ENCODE measurements around the gene C12orf54.
"Not testable (repeated sequence)": the region's sequence is repeated elsewhere in the genome, so short reads cannot be mapped to it uniquely, and the experiment has no call there.

C12orf54 gene

DNA sequence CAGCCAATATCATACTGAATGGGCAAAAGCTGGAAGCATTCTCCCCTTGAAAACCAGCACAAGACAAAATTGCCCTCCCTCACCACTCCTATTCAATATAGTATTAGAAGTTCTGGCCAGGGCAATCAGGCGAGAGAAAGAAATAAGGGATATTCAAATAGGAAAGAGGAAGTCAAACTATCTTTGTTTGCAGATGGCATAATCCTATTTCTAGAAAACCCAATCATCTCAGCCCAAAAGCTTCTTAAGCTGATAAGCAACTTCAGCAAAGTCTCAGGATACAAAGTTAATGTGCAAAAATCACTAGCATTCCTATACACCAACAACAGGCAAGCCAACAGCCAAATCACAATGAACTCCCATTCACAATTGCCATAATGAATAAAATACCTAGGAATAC is 30.9 kb upstream of the C12orf54 start:
- TF ChIP-seq, protein P1, sequence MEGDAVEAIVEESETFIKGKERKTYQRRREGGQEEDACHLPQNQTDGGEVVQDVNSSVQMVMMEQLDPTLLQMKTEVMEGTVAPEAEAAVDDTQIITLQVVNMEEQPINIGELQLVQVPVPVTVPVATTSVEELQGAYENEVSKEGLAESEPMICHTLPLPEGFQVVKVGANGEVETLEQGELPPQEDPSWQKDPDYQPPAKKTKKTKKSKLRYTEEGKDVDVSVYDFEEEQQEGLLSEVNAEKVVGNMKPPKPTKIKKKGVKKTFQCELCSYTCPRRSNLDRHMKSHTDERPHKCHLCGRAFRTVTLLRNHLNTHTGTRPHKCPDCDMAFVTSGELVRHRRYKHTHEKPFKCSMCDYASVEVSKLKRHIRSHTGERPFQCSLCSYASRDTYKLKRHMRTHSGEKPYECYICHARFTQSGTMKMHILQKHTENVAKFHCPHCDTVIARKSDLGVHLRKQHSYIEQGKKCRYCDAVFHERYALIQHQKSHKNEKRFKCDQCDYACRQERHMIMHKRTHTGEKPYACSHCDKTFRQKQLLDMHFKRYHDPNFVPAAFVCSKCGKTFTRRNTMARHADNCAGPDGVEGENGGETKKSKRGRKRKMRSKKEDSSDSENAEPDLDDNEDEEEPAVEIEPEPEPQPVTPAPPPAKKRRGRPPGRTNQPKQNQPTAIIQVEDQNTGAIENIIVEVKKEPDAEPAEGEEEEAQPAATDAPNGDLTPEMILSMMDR (IDR thresholded peaks at IDR 0.05; ENCODE audit: control insufficient read depth, extremely low read depth, insufficient read depth) = no peak
- no peak overlapping the region for H3K4me3 ChIP-seq (ENCODE audit: low read depth, low read length)
- no peak for DNase-seq (ENCODE audit: low read depth)

- not testable (repeated sequence) for DNase-seq (ENCODE audit: low read depth); H3K4me3 ChIP-seq (ENCODE audit: low read depth, low read length)
Observed at GRCh38 chr12:48452961-48453360, 29.3 kb upstream of the C12orf54 start.

- TF ChIP-seq, protein P1 (IDR thresholded peaks at IDR 0.05; ENCODE audit: control insufficient read depth, extremely low read depth, insufficient read depth) = peak; percentile 63
- DNase-seq (ENCODE audit: low read depth) = peak; percentile 18
Observed at GRCh38 chr12:48454667-48455066, 27.6 kb upstream of the C12orf54 start.

DNA sequence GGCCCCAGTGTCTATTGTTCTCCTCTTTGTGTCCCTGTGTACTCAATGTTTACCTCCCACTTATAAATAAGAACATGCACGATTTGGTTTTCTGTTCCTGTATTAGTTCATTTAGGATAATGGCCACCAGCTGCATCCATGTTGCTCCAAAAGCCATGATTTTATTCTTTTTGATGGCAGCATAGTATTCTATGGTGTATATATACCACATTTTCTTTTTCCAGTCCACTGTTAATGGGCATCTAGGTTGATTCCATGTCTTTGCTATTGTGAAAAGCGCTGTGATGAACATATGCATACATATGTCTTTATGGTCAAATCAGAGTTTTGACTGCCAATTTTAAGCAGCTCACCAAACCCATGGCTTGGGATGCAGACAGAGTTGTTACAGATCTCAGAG is 27.2 kb upstream of the C12orf54 start:
- no peak overlapping the region for H3K4me3 ChIP-seq (ENCODE audit: low read depth, low read length)
- TF ChIP-seq, protein P1 (IDR thresholded peaks at IDR 0.05; ENCODE audit: control insufficient read depth, extremely low read depth, insufficient read depth) = no peak
- no peak for DNase-seq (ENCODE audit: low read depth)

More at GRCh38 chr12:48454667-48455066, 27.6 kb upstream of the C12orf54 start:
- no peak overlapping the region for H3K4me3 ChIP-seq (ENCODE audit: low read depth, low read length)

DNA sequence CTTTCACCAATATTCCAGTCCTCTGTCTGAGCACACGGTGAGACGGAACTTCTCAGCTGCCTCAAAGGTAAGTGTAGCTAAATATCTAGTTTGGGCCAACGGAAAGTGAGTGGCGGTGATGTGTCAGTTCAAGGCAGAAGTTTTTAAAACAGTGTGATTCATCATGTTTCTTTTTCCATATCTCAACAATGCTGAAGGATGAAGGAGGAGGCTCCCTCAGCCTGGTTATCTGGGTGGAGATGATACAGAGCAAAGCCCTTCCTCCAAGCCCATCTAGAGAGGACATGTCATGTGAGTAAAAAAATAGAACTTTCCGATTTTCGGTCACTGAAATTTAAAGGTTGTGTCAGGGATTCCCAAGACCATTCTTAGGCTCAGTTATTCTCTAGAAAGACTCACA is 23.0 kb upstream of the C12orf54 start:
- H3K4me3 ChIP-seq (ENCODE audit: low read depth, low read length) = no peak overlapping the region
- DNase-seq (ENCODE audit: low read depth) = no peak
- TF ChIP-seq, protein P1 (IDR thresholded peaks at IDR 0.05; ENCODE audit: control insufficient read depth, extremely low read depth, insufficient read depth) = no peak

GRCh38 chr12:48469027-48469426 is 13.3 kb upstream of the C12orf54 start:
- DNase-seq (ENCODE audit: low read depth); H3K4me3 ChIP-seq (ENCODE audit: low read depth, low read length): not testable (repeated sequence)

- no peak for DNase-seq (ENCODE audit: low read depth)
- TF ChIP-seq, protein P1 (IDR thresholded peaks at IDR 0.05; ENCODE audit: control insufficient read depth, extremely low read depth, insufficient read depth) = no peak
- H3K4me3 ChIP-seq (ENCODE audit: low read depth, low read length) = no peak within 1 kb of the TSS
Observed at GRCh38 chr12:48472259-48472658, 10.0 kb upstream of the C12orf54 start, which contains the start of gene ANP32D. Gene ANP32D (plus strand): TSS chr12:48472559. CDS start chr12:48472665, 106 bp downstream.

DNA sequence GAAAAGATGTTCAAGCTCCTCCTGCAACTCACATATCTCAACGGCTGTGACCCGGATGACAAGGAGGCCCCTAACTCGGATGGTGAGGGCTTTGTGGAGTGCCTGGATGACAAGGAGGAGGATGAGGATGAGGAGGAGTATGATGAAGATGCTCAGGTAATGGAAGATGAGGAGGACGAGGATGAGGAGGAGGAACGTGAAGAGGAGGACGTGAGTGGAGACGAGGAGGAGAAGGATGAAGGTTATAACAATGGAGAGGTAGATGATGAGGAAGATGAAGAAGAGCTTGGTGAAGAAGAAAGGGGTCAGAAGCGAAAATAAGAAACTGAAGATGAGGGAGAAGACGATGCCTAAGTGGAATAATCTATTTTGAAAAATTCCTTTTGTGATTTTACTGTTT is 9.2 kb upstream of the C12orf54 start:
- no peak for DNase-seq (ENCODE audit: low read depth)

GRCh38 chr12:48474497-48474896 is 7.8 kb upstream of the C12orf54 start:
- H3K4me3 ChIP-seq (ENCODE audit: low read depth, low read length); DNase-seq (ENCODE audit: low read depth): not testable (repeated sequence)

More for the DNA sequence above, 9.2 kb upstream of the C12orf54 start:
- no peak overlapping the region for H3K4me3 ChIP-seq (ENCODE audit: low read depth, low read length)
- TF ChIP-seq, protein P1 (IDR thresholded peaks at IDR 0.05; ENCODE audit: control insufficient read depth, extremely low read depth, insufficient read depth) = no peak
